PC-9 (cell line): ENCODE results near the gene MMD. TPM values are rescaled to one million over a fixed set of nuclear protein-coding genes. Genes with fewer than 3 reads are reported as not detected.

Experiments used
- BruUV-seq: library from RNA; stranded (reverse); fragments of 400-500 nt; replicated peaks from 2 replicates; lab custom pipeline; 2021; lab: Mats Ljungman, UMichigan
- CTCF ChIA-PET: fragments of 300-600 bp; sonication (Branson Sonifier 250); formaldehyde crosslinking; loops from one replicate; lab custom pipeline; 2022; ENCODE audit warnings: antibody characterized with exemption; lab: Charles Lee
- POLR2A ChIA-PET: fragments of 300-600 bp; sonication (Branson Sonifier 250); formaldehyde crosslinking; loops from one replicate; lab custom pipeline; 2022; ENCODE audit warnings: antibody characterized with exemption; ENCODE audit not compliant: unreplicated experiment; lab: Charles Lee
- DNase-seq, 2 experiments: peaks; one replicate each; pipeline versions ENCODE4 v3.0.0 to v3.0.0-alpha.2; 2015 to 2022; ENCODE audit warnings: mixed read lengths in 1 of 2
- H2AFZ ChIP-seq: fragments of 200-600 bp; sonication (generic); 2 replicates; pipeline ENCODE4 v1.8.1; 2017; ENCODE audit warnings: antibody characterized with exemption
- H3F3A ChIP-seq: fragments of 200-600 bp; sonication (generic); 2 replicates; pipeline ENCODE4 v1.8.1; 2017; ENCODE audit warnings: antibody characterized with exemption, mild to moderate bottlenecking, low read depth; ENCODE audit not compliant: insufficient read depth
- H3K27ac ChIP-seq: fragments of 200-600 bp; sonication (generic); 2 replicates; pipeline ENCODE4 v1.6.1; 2016; ENCODE audit warnings: mixed run types
- H3K27me3 ChIP-seq: fragments of 200-600 bp; sonication (generic); 2 replicates; pipeline ENCODE4 v1.6.1; 2016; ENCODE audit warnings: low read depth, mixed run types; ENCODE audit not compliant: insufficient read depth
- H3K36me3 ChIP-seq: fragments of 200-600 bp; sonication (generic); 2 replicates; pipeline ENCODE4 v1.6.1; 2016; ENCODE audit warnings: low read depth, mixed run types
- H3K4me1 ChIP-seq: fragments of 200-600 bp; sonication (generic); replicated peaks from 2 replicates; pipeline ENCODE4 v1.6.1; 2016; ENCODE audit warnings: mixed run types; ENCODE audit not compliant: insufficient read depth
- H3K4me2 ChIP-seq: fragments of 200-600 bp; sonication (generic); 2 replicates; pipeline ENCODE4 v1.6.1; 2017; ENCODE audit warnings: mixed run types
- H3K4me3 ChIP-seq: fragments of 200-600 bp; sonication (generic); 2 replicates; pipeline ENCODE4 v1.6.1; 2016; ENCODE audit warnings: mixed run types
- H3K79me2 ChIP-seq: fragments of 200-600 bp; sonication (generic); 2 replicates; pipeline ENCODE4 v1.6.1; 2017; ENCODE audit warnings: low read depth, mixed run types
- H3K9me2 ChIP-seq: fragments of 200-600 bp; sonication (generic); 2 replicates; pipeline ENCODE4 v1.8.1; 2017; ENCODE audit warnings: mild to moderate bottlenecking; ENCODE audit not compliant: insufficient read depth
- H3K9me3 ChIP-seq: fragments of 200-600 bp; sonication (generic); 2 replicates; pipeline ENCODE4 v1.8.1; 2016; ENCODE audit warnings: low read depth; ENCODE audit not compliant: insufficient read depth
- H4K20me1 ChIP-seq: fragments of 200-600 bp; sonication (generic); 2 replicates; pipeline ENCODE4 v1.8.1; 2017; ENCODE audit not compliant: insufficient read depth
- EZH2 ChIP-seq: fragments of 200-600 bp; sonication (generic); IDR thresholded peaks from 2 replicates; pipeline ENCODE4 v1.8.0; 2017; ENCODE audit warnings: antibody characterized with exemption, low read depth
- intact Hi-C: fragments of 100-400 bp; cut with micrococcal nuclease; formaldehyde crosslinking; loops from one replicate; pipeline ENCODE4 v1.10.0; 2022; ENCODE audit not compliant: unreplicated experiment
- total RNA-seq: library from RNA; stranded (reverse); gene quantifications from 2 replicates; pipeline ENCODE4 v1.2.3, GENCODE V29; 2021
- TF ChIP-seq, protein P1 (sequence below): fragments of 200-600 bp; sonication (generic); conservative IDR thresholded peaks from 2 replicates; pipeline ENCODE4 v1.6.1; 2017; ENCODE audit warnings: mixed run types, antibody characterized with exemption, mild to moderate bottlenecking, moderate library complexity

MMD gene
- total RNA-seq, 1 experiment from 2014 or later: 7.2 TPM

DNA sequence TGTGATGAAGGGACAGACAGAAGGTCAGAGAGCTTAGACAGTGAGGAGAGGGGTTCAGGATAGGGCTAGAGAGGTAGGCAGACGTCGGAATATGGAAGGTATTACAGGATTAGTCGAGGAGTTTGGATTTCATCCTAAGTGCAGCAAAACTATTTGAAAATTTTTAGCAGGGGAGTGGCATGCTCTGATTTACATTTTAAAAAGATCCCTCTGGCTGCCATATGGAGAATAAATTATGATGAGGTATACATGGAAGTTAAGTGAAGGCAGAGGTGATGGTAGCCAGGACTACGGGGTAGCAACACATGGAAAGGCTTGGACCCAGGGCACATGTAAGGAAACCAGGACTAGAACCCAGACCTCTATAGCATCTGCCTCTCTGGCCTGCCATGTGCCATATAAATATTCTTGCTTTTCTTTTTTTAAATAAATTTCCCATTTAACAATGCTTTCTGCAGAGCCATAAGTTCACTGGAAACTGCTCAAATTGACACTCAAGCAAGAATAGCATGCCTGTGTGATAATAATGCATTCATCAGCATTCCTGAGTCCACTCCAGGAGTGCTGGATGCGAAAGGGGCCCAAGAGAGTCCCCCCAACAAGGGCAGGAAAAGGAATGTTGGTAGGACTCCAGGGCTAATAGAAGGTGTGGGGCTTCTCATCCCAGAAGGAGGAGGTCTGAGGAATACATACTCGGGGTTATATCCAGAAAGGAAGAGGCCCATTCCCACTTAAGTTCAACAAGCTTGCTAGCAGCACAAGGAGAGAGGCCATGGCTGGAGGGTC, 78.6 kb downstream of the MMD start:
- Histone ChIP-seq H3K9me3 (no peaks in the 10 kb centered on the region), H3K9me2 (no peaks in the 10 kb centered on the region), H3K36me3 (no peaks in the 10 kb centered on the region), H3K27ac (no peak overlapping the region), H4K20me1 (no peaks in the 10 kb centered on the region), H3K4me3 (no peak overlapping the region), H3K4me2 (no peak overlapping the region), H3K27me3 (peaks cover 19% of the 10 kb centered on the region), H2AFZ (no peak overlapping the region), H3K79me2 (no peaks in the 10 kb centered on the region), H3K4me1 (no peaks in the 10 kb centered on the region), H3F3A (no peaks in the 10 kb centered on the region)
- no peak for TF ChIP-seq EZH2
- TF ChIP-seq, protein P1, sequence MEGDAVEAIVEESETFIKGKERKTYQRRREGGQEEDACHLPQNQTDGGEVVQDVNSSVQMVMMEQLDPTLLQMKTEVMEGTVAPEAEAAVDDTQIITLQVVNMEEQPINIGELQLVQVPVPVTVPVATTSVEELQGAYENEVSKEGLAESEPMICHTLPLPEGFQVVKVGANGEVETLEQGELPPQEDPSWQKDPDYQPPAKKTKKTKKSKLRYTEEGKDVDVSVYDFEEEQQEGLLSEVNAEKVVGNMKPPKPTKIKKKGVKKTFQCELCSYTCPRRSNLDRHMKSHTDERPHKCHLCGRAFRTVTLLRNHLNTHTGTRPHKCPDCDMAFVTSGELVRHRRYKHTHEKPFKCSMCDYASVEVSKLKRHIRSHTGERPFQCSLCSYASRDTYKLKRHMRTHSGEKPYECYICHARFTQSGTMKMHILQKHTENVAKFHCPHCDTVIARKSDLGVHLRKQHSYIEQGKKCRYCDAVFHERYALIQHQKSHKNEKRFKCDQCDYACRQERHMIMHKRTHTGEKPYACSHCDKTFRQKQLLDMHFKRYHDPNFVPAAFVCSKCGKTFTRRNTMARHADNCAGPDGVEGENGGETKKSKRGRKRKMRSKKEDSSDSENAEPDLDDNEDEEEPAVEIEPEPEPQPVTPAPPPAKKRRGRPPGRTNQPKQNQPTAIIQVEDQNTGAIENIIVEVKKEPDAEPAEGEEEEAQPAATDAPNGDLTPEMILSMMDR: no peak
- intact Hi-C loops: no loop called here
- CTCF ChIA-PET: no interaction called here
- no peak for DNase-seq
- POLR2A ChIA-PET: no interaction called here
- BruUV-seq: no TSS peak

Other genes with a start within 250 kb of the MMD start
- not detected in 2 replicates for gene HLF, start 156.9 kb downstream of the MMD start, total RNA-seq
- not detected in 2 replicates for gene SMIM36, start 89.6 kb upstream of the MMD start, total RNA-seq